Astrocyte of the spinal cord (primary cell): ENCODE data around the gene B4GALNT1.

Experiments
- DNase-seq: peaks from one replicate; pipeline ENCODE4 v3.0.0; 2011; ENCODE audit warnings: low read depth, low spot score
- H3K4me3 ChIP-seq: 2 replicates; pipeline ENCODE4 v1.5.1; 2011; ENCODE audit warnings: low read depth, mild to moderate bottlenecking, low read length, moderate library complexity
- in situ Hi-C: cut with HindIII; loops from 2 replicates; pipeline ENCODE4 v1.10.0; 2017; ENCODE audit warnings: low sequenced_read_pairs
- TF ChIP-seq, protein P1 (sequence below): IDR thresholded peaks from 2 replicates; pipeline ENCODE4 v1.5.1; 2012; ENCODE audit warnings: low read depth, mild to moderate bottlenecking, low read length, inconsistent platforms

B4GALNT1 gene

DNA sequence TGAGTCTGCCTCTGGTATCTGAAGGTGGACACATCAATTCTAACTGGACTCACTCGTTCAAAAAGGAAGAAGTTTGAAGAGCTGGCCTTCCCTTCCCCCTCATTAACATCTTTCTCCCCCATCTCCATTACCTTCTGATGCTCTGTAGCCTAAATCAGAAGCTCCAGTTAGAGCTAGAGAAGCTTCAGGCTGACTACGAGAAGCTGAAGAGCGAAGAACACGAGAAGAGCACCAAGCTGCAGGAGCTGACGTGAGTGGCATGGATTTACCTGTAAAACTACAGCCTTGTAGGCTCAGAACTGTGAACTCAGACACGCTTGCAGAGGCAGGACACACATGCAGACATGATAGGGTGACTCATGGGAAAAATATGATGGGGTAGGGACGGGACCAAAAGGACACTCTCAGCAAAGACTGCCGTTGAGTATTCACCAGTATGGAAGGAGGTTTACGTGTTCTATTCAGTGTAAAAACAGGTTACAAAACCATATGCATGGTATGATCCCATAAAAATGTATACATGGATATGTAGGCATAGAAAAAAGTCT, 56.3 kb downstream of the B4GALNT1 start:
- DNase-seq: no peak
- TF ChIP-seq, protein P1, sequence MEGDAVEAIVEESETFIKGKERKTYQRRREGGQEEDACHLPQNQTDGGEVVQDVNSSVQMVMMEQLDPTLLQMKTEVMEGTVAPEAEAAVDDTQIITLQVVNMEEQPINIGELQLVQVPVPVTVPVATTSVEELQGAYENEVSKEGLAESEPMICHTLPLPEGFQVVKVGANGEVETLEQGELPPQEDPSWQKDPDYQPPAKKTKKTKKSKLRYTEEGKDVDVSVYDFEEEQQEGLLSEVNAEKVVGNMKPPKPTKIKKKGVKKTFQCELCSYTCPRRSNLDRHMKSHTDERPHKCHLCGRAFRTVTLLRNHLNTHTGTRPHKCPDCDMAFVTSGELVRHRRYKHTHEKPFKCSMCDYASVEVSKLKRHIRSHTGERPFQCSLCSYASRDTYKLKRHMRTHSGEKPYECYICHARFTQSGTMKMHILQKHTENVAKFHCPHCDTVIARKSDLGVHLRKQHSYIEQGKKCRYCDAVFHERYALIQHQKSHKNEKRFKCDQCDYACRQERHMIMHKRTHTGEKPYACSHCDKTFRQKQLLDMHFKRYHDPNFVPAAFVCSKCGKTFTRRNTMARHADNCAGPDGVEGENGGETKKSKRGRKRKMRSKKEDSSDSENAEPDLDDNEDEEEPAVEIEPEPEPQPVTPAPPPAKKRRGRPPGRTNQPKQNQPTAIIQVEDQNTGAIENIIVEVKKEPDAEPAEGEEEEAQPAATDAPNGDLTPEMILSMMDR: no peak
- no peak overlapping the region for H3K4me3 ChIP-seq
- in situ Hi-C loops: no loop called here
